Limb (tissue), 2 donors: ENCODE results near the gene ERBB3.

Source experiments
- DNase-seq, 2 donors: peaks; one replicate each; pipeline ENCODE4 v3.0.0-alpha.2; 2016; ENCODE audit errors: extremely low spot score in 2 of 2

ERBB3 gene

DNA sequence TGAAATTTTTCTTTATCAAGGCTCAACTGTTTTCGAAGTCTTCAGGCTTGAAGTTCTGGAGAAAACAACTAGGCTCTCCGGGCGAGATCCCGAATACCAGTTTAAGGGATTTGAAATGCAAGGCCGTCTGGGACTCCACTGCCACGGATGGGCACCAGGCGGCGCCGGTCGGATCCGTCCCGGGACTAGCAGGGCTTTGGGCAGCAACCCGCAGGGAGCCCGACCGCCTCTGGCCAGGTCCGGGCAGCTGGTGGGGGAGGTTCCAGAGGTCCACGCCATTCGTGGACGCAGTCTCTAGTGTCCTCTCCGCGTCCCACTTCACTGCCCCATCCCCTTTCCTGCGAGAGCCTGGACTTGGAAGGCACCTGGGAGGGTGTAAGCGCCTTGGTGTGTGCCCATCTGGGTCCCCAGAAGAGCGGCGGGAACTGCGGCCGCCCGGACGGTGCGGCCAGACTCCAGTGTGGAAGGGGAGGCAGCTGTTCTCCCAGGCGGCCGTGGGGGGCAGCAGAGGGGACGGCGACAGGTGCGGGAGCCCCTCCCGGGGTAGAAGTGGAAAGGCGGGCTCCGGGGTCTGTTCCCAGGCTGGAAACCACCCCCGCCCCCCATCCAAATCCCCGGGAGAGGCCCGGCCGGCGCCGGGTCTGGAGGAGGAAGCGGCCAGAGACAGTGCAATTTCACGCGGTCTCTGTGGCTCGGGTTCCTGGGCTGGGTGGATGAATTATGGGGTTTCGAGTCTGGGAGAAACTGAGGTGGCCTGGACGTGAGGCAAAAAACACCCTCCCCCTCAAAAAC is 838 bp upstream of the ERBB3 start:
- DNase-seq, result peak; percentile 60 to 87

- DNase-seq, result peak in 1 of 2 donors; percentile 42
Observed at GRCh38 chr12:56080556-56081138, 682 bp downstream of the ERBB3 start.

- DNase-seq, result peak; percentile 55 to 56
Observed at GRCh38 chr12:56081393-56082347, 1.7 kb downstream of the ERBB3 start.

DNA sequence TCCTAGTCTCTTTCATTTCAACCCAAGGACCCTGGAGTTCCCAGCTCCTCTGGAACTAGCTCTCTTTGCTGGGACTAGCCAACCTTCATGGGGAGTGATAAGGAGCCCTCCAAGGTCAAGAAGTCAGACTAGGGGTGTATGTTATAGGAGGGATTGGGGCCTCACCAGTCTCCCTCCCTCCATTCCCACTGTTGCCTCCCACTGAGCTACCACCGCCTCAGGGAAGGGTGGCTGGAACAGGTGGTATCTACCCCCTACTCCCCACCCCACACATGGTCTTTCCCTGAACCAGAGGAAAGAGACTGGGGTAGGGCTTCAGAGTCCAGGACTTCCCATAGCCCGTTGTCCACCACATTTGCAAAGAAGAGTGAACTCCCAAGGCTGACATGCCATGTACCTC is 2.4 kb downstream of the ERBB3 start:
- DNase-seq, result no peak

- DNase-seq, result no peak
Observed at GRCh38 chr12:56082967-56083366, 3.0 kb downstream of the ERBB3 start.

GRCh38 chr12:56084958-56085543 is 5.1 kb downstream of the ERBB3 start:
- DNase-seq, result no peak

DNA sequence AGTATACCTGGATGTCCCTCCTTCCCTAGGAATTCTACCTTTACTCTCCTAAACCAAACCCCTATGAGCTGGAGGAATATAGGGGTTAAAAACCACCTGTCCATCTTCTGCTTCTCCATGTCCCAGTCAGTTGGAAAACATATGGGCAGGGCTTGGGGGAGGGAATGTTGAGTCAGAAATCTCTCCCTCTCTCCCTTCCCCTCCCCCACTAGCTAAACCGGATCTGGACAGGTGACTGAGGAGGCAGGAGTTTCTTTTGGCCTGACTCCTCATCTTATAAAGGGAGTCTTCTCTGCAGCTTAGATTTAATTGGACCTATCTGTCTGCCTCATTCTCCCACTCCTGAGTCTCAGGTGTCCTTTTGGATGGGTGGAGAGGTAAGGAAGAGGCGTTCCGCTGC is 6.1 kb downstream of the ERBB3 start:
- DNase-seq, result no peak

GRCh38 chr12:56086608-56087007 is 6.6 kb downstream of the ERBB3 start:
- DNase-seq, result no peak

DNA sequence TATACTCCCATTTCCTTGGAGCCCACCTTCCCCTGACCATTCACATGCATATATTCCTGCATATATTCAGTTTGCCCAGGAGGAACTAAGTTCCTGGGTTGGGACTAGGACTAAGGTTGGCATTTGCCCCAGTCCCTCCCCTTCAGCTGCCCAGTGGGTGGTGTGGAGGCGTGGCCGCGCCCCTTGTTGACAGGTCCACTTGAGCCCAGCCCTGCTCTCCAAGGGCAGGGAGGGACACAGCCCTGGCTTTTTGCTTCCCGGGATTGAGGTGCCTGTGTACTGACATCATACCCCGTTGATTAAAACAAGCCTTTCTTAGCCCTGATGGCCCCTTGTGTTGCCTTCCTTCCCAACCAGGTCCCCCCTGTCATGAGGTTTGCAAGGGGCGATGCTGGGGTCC is 7.3 kb downstream of the ERBB3 start:
- DNase-seq, result no peak

DNA sequence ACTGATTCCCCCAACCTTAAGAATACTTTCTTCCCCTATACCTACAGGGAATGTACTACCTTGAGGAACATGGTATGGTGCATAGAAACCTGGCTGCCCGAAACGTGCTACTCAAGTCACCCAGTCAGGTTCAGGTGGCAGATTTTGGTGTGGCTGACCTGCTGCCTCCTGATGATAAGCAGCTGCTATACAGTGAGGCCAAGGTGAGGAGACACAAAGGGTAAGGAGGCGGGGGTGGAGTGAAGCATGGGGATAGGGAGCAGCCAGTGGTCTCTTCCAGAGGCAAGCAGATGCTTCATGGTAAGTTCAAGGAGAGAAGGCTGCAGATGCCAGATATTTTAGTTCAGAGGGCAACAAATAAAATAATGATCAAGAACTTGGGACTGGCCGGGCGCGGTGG is 17.8 kb downstream of the ERBB3 start:
- no peak for DNase-seq

DNA sequence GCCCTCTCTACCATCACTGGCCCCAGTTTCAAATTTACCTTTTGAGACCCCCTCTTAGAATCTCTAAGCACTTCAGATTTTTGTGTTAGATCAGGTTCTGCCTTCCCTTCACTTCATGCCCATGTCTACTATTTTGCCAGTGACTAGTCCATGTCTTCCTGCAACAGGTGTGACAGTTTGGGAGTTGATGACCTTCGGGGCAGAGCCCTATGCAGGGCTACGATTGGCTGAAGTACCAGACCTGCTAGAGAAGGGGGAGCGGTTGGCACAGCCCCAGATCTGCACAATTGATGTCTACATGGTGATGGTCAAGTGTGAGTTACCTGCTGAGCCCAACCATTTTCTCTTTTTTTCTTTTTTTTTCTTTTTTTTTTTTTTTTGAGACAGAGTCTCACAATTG is 18.6 kb downstream of the ERBB3 start:
- DNase-seq, result no peak

DNA sequence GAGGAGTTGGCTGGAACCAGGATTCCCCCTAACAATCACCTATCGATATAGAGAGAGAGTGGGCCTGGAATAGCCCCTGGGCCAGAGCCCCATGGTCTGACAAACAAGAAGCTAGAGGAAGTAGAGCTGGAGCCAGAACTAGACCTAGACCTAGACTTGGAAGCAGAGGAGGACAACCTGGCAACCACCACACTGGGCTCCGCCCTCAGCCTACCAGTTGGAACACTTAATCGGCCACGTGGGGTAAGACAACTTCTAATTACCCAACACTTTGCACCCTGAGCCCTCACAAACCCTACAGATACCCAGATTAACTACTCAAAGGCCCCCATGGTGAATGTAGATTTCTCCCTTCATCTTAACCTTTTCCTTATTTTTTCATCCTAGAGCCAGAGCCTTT is 19.8 kb downstream of the ERBB3 start:
- DNase-seq, result no peak

- DNase-seq, result no peak
Observed at GRCh38 chr12:56101045-56101444, 21.1 kb downstream of the ERBB3 start.

GRCh38 chr12:56102683-56103065 is 22.7 kb downstream of the ERBB3 start:
- no peak for DNase-seq

DNA sequence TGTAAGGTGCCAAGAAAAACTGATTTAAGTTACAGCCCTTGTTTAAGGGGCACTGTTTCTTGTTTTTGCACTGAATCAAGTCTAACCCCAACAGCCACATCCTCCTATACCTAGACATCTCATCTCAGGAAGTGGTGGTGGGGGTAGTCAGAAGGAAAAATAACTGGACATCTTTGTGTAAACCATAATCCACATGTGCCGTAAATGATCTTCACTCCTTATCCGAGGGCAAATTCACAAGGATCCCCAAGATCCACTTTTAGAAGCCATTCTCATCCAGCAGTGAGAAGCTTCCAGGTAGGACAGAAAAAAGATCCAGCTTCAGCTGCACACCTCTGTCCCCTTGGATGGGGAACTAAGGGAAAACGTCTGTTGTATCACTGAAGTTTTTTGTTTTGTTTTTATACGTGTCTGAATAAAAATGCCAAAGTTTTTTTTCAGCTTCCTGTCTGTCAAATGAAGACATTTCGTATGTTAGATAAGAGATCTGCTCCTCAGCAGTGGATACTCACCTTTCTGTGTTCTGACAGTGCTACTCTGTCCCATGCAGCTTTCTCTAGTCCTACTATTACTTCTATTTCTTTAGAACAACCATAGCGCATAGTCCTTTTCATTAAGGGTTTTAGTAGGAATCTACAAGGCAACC is 23.2 kb downstream of the ERBB3 start:
- no peak for DNase-seq

DNA sequence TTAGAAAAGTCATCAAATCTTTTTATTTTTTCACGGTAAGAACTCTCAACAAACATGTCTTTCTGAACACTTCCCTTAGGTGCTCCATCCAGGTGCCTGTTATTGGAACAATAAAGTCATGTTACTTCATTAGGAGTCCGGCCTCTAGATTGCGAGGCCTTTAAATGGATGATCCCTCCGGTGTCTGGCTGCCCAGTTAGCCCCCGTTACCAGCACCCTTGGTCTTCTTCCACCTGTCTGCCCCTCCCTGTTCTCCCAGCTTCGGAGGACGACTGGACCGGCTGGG is 23.8 kb downstream of the ERBB3 start:
- no peak for DNase-seq

DNA sequence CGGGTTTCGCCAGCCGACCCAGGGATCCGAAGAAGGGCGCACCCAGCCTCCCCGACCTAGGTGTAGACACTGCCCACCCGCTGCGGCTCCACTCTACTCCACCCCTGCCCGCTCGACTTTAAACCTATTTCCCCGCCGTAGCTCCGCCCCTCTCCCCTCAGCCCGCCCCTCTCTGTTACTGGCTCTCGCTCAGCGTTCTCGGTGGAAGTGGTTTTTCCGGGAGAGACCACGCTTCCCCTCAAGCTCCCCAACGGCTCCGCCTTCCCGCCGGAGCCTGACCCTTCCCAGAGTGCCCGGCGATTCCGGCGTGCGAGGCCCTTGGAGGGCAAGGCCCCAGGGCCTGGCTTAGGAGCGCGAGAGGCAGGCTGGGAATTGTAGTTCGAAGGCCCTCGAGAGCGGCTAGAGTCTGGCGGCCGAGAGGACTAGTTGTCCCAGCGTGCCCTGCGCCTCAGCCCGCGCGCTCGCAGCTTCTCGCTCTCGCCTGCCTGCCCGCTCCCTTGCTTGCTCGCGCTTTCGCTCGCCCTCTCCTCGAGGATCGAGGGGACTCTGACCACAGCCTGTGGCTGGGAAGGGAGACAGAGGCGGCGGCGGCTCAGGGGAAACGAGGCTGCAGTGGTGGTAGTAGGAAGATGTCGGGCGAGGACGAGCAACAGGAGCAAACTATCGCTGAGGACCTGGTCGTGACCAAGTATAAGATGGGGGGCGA is 24.3 kb downstream of the ERBB3 start, which contains the start of gene PA2G4:
Gene PA2G4, plus strand, starts transcription at position 451 of the 706 bp plus-strand sequence. Its CDS starts 179 bp downstream, at position 630.
- DNase-seq, result peak; percentile 96 to 99

- DNase-seq, result no peak
Observed at GRCh38 chr12:56104815-56105608, 25.0 kb downstream of the ERBB3 start.

- no peak for DNase-seq
Observed at GRCh38 chr12:56105609-56105902, 25.6 kb downstream of the ERBB3 start.

DNA sequence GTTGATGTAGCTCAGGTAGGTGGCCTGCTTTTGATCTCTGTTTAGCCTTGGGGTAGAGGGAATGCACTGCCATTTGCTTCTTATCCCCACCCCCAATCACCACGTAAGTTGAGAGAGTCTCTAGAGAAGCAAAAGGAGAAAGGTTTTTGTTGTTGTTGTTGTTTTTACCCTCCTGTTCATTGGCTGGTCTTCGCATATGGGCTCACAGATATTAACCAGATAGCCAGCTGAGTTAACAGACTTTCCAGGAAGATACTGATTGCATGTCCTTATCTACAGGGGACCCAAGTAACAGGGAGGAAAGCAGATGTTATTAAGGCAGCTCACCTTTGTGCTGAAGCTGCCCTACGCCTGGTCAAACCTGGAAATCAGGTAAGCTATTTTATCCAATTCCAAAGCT is 27.3 kb downstream of the ERBB3 start:
- DNase-seq, result no peak
